HepG2 (cell line): ENCODE results near the gene ITGB6. TPM values are rescaled to one million over a fixed set of nuclear protein-coding genes. Genes with fewer than 3 reads are reported as not detected.

ENCODE experiments used
- ATF3 ChIP-seq: sonication (generic); formaldehyde crosslinking; IDR thresholded peaks from 2 replicates; pipeline ENCODE4 v1.4.0; 2020; ENCODE audit warnings: missing genetic modification reagents
- EZH2 ChIP-seq: conservative IDR thresholded peaks from 2 replicates; pipeline ENCODE4 v1.6.1; 2012; ENCODE audit warnings: mild to moderate bottlenecking, low read depth, low read length, moderate library complexity
- GATAD2A ChIP-seq: IDR thresholded peaks from 2 replicates; pipeline ENCODE4 v1.6.1; 2016
- HDAC1 ChIP-seq: sonication (generic); formaldehyde crosslinking; IDR thresholded peaks from 2 replicates; pipeline ENCODE4 v1.5.1; 2020; ENCODE audit warnings: mild to moderate bottlenecking, missing genetic modification reagents
- HNRNPL ChIP-seq: fragments of 200-400 bp; formaldehyde crosslinking; IDR thresholded peaks from 2 replicates; pipeline ENCODE4 v1.6.1; 2017; ENCODE audit warnings: mild to moderate bottlenecking, low read depth, low read length
- SETDB1 ChIP-seq: sonication (generic); formaldehyde crosslinking; IDR thresholded peaks from 2 replicates; pipeline ENCODE4 v1.5.1; 2020; ENCODE audit warnings: missing genetic modification reagents, mild to moderate bottlenecking, borderline replicate concordance
- UBTF ChIP-seq: sonication (generic); formaldehyde crosslinking; IDR thresholded peaks from 2 replicates; pipeline ENCODE4 v1.4.0; 2020; ENCODE audit warnings: mild to moderate bottlenecking, missing genetic modification reagents
- ZNF776 ChIP-seq: sonication (generic); formaldehyde crosslinking; IDR thresholded peaks from 2 replicates; pipeline ENCODE4 v1.4.0; 2020; ENCODE audit warnings: mild to moderate bottlenecking, missing genetic modification reagents
- polyA plus RNA-seq, 8 experiments: library from polyadenylated mRNA; depleted of rRNA in 3 of 8; stranded (reverse) in 7 of 8; unstranded in 1 of 8; fragments of >200 nt; fragmentation: Illumina TruSeq in 4 of 8; extraction: Trizol in 4 of 8; gene quantifications; 2 replicates each; pipeline versions ENCODE4 v1.2.1 to v1.2.3, GENCODE V29; 2011 to 2016; ENCODE audit warnings: low read depth in 4 of 8, missing spikeins in 1 of 8, mixed read lengths in 1 of 8; ENCODE audit not compliant: insufficient read depth in 1 of 8
- total RNA-seq, 5 experiments: library from RNA; depleted of rRNA; stranded (reverse); fragments of >200 nt; fragmentation: Illumina TruSeq; extraction: Trizol; gene quantifications; 2 replicates each; pipeline ENCODE4 v1.2.3, GENCODE V29; 2016; ENCODE audit warnings: low read depth in 1 of 5
- TF ChIP-seq, protein P1 (sequence below): sonication (generic); formaldehyde crosslinking; IDR thresholded peaks from 2 replicates; pipeline ENCODE4 v1.9.0; 2022; ENCODE audit warnings: low read depth, missing genetic modification reagents

ITGB6 gene
- total and polyA plus RNA-seq, 2 of the 13 experiments (the other 11 are each of a cell fraction or from before 2014, with no cell fraction given): not detected

DNA sequence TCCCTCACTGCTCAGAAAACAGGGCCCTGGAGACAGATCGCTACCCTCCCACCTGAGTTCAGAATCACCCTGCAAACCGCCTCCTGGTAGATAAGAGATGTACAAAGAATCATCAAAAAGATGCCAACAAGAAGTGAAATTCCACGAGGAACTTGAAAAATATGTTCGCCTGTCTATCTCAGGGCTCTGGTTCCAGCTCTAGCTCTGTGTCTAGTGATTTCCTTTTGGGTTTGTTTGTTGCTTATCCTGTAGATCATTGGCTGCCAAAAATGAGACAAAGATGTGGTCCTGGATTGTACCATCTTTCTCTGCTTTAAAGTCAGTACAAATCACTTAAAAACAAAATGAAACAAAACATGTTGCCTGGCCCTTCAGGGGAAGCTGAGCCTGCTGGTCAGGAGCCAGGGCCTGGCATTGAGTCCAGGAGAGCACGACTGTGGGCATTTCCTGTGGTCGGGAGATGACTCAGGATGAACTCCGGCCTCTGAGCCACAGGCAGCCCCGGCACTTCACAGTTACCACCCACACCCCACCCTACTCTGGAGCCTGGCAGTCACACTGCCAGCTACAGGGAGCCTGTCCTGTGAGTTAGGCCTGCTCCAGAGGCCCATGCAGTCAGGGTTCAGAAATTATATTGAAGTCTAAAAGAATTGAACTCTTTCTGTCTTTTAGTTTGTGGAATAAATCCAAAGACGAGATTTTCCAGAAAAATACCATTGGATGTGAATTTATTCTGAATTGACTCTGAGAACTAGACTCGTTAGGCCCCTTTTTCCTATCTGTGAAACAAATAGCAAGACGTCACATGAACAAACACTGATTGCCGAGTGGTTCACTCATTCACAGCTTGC lies 8.0 kb upstream of the ITGB6 start (continued):
- TF ChIP-seq ZNF776 (CRISPR knock-in tag): no peak
- no peak for TF ChIP-seq SETDB1 (CRISPR knock-in tag)
- TF ChIP-seq HDAC1 (CRISPR knock-in tag): peak; percentile 50; the same call in 1 of the 2 replicates
- TF ChIP-seq EZH2: no peak
- TF ChIP-seq HNRNPL: peak; percentile 94
- no peak for TF ChIP-seq ATF3 (CRISPR knock-in tag)
- peak; percentile 34; the same call in 1 of the 2 replicates for TF ChIP-seq GATAD2A (CRISPR knock-in tag)
- peak; percentile 44; the same call in 1 of the 2 replicates for TF ChIP-seq UBTF
- TF ChIP-seq, protein P1, sequence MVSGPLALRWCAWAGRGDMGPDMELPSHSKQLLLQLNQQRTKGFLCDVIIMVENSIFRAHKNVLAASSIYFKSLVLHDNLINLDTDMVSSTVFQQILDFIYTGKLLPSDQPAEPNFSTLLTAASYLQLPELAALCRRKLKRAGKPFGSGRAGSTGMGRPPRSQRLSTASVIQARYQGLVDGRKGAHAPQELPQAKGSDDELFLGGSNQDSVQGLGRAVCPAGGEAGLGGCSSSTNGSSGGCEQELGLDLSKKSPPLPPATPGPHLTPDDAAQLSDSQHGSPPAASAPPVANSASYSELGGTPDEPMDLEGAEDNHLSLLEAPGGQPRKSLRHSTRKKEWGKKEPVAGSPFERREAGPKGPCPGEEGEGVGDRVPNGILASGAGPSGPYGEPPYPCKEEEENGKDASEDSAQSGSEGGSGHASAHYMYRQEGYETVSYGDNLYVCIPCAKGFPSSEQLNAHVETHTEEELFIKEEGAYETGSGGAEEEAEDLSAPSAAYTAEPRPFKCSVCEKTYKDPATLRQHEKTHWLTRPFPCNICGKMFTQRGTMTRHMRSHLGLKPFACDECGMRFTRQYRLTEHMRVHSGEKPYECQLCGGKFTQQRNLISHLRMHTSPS: peak; percentile 99
